Stimulated activated naive CD4-positive, alpha-beta T cell treated with Interleukin-2 at 50 U/mL for 16 hours (primary cell): ENCODE results near the gene GRIN1.

Source experiments
- DNase-seq: peaks from one replicate; lab custom pipeline; 2025; lab: John Stamatoyannopoulos, UW

Gene GRIN1

DNA sequence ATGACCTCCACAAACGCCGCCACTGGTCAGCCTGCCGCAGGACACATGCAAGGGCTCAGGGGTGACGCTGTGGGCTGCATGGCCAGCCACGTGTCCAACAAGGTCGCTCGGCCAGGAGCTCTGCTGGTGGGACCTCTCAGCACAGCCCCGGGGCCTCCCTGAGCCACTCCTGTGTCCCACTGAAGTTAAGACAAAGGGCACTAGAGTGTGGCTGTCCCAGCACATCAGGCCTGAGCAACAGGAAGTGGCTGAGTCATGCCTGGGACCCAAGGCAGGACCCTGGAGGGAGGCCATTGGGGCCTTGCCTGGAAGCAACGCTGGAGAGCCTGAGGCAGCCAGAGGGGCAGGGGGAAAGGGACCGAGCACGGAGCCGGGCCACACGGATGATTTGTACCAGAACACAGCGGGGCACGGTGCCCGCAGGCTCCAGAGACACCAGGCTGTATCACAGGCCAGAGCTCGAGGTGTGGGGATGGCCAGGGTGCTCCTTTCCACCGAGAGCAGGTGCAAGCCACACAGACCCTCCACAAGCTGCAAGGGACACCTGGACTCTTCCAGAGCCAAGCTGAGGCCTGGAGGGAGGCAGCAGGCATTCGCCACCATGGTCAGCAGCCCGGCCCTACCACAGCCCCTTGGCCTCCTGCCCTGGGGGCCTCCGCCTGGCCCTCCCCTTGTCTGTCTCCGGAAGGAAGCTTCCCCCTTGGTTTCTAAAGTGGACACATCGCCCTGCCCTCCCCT lies 39.4 kb downstream of the GRIN1 start:
- DNase-seq = no peak

DNA sequence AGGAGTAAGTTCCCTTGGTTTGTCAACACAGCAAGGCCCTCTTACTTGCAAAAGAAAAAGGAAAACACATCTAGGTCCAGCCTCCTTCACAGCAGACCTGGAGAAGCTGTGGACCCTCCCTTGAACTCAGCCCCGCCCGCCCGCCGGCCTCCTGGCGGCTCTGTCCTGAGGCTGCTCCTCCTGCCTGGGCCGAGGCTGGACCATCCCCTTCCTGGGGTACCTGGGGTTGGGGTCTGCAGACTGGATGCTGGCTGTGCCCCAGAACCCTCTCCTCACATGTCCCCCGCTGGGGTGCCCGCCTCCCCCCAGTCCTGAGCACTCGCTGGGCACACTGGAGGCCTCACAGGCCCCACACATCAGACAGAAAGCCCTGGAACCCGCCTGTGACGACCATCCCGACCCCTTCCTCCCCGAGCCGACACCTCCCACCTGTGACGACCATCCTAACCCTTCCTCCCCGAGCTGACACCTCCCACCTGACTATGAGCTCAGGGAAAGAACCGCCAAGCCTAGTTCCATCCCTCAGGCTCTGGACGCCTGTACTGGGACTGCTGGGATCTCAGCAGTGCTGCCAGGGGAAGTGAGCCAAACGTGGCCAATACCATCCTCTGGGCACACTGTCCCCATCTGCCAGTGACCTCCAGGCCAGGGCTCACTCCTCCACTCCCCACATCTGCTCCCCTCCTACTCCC lies 40.1 kb downstream of the GRIN1 start:
- no peak for DNase-seq

DNA sequence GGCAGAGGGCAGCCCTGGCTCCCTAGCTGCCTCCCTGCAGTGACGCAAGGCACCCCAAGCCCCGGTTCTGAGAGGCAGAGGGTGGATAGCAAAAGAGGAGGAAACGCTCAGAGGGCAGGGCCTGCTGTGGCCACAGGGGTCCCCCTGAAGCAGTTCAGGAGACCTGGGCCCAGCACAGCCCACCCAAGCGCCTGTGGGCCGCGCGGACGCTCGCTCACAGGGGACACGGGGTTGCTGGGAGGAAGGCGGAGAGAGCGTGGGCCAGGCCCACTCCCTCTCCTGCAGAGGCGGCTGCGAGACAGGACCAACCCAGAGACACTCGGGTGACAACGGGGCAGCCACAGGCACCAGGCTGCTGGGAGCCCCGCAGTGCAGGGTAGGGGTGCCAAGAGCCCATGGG lies 40.8 kb downstream of the GRIN1 start:
- no peak for DNase-seq

DNA sequence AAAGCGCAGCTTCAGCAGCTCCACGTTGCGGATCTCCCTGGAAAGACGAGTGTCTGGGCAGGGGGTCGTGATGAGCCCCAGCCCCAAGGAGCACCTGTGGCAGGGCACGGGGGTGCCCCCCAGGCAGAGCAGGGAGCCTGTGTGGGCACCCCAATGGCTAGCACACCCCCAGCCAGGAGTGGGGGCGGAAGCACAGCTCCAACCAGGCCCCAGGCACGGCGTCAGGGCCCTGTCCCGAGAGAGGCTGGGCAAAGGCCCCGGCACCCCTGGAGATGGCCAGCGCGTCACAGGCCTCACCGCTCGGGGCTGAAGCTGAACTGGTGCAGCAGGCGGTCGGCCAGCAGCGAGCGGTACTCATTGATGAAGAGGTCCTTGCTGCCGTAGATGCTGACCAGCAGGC lies 41.5 kb downstream of the GRIN1 start:
- no peak for DNase-seq

DNA sequence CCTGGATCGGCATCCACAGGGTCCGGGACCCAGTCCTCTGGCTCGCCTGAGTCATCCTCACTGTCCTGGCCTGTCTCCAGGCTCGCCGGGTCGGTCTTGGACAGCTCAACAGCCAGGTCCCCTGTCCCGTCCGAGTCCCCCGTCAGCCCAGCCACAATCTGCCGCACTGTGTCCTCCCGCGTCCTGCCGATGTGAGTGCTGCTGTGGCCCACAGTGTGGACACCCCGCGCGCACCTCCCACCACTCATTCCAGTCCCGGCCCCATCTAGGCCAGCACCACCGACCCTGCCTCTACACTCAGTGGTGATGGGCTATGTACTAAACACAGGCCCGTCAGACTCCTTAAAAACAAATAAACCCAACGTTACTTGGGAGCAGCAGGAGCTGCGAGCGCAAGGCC lies 42.7 kb downstream of the GRIN1 start:
- no peak for DNase-seq

DNA sequence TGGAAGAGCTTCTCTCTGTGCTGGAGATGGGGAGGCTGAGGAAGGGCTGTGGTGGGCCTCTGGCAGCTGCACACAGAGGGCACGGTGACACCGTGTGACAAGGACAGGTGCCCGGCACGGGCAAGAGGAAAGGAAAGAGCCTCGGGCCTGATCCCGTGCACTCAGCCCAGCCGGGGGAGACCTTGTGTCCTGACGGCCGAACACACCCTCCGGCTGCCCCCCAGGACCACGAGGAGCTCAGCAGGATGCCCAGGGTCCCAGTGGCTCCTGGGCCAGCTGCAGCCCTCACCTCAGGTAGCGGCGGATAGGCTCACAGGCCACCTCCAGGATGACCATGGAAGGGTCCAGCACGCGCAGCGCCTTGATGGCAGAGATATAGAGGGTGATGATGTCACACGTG lies 43.9 kb downstream of the GRIN1 start:
- no peak for DNase-seq

DNA sequence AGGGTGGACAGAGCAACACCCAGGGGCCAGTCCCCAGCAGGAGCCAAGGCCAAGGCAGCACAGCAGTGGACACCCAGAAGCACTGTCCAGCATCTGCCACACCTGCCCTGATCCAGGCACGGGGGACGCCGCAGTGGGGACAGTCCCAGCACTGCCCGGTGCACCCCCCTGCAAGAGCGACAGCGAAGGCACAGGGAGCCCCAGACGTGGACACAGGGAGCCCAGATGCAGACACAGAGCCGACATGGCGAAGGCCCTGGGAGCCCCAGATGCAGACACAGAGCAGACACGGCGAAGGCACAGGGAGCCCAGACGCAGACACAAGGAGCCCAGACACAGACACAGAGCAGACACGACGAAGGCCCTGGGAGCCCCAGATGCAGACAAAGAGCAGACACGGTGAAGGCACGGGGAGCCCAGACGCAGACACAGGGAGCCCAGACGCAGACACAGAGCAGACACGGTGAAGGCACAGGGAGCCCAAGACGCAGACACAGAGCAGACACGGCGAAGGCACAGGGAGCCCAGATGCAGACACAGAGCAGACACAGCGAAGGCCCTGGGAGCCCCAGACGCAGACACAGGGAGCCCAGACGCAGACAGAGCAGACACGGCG lies 45.1 kb downstream of the GRIN1 start:
- DNase-seq = no peak

DNA sequence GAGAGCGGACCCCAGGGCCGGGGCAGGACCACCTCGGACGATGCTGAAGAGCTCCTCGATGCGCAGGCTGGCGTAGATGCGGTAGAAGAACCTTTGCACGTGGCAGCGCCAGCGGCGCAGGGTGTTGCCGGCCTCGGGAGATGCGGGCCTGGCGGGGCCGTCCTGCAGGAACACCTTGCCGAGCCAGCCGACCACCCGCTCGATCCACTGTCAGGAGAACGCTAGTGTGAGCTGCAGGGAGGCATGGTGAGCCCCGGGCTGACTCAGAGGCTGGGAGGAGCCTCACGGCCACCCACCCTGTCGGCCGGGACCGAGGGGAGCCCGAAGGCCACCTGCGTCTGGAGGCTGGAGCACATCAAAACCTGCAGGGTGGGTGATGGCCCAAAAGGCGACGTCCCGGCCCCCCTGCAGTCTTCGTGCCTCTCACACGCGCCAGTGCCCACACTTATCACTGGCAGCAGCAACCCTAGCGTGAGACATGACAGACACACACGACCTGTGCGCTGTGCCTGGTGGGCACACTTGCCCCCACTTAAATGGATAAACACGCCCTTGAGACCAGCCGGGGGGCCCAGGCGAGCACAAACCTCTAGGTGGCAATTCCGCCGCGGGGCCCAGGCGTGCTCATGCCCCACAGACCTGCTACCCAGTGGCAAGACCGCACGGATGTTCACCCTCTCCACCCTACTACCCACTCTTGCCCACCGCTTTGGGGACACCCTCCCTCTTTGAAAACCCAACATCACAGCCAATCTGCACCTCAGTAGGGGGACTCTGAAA lies 46.1 kb downstream of the GRIN1 start:
- DNase-seq = no peak

DNA sequence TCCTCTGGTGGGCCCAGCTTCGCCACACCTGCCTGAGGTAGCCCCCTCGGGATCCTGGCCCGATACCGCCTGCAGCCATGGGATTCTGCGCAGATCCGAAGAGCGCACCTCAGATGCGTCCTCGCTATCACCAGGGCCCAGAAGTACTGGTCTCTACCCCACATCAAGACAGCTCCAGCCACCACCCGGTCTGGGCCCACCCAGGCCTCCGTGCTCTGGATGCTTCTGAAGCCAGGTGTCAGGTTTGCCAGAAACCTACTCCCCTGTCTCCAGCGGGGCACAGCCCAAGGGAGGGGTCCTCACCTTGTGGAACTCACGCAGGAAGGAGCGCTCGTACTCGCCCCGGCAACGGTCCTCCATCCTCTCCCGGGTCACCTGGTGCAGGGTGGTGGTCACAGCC lies 47.0 kb downstream of the GRIN1 start:
- no peak for DNase-seq

DNA sequence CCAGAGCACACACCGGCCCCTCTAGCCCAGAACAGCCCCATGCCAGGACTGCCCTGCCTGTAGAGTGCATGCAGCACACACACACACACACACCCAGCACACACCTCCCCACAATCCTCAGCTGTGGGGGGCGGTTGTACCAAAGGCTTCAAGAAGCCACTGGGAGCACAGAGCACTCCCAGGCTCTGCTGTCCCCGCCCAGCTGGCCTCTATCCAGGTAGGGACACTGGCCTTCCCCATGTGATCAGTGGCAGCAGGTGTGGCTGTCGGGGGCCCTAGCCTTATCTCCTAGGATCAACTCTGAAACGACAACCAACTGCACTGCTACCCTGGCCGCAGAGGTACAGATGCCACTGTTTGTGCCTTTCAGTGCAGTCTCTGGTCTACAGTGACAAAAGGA lies 47.4 kb downstream of the GRIN1 start:
- DNase-seq = no peak

DNA sequence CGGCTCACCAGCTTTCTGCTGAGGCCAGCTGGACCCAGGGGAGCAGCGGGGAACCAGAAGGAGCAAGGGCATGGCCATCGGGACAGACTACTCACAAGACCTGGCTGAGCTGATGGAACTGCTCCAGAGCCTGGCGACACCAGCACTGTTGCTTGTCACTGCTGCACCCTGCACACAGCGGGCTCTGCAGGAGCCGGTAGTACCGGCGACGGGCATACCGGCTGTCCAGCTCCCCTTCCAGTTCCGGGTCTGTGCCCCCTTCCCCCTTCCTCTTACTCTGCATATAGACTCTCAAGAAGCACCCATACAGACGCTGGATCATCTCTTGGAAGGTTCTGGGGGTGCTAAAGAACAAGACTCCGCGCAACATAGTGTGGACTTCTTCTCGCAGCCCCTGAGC lies 48.4 kb downstream of the GRIN1 start:
- no peak for DNase-seq

DNA sequence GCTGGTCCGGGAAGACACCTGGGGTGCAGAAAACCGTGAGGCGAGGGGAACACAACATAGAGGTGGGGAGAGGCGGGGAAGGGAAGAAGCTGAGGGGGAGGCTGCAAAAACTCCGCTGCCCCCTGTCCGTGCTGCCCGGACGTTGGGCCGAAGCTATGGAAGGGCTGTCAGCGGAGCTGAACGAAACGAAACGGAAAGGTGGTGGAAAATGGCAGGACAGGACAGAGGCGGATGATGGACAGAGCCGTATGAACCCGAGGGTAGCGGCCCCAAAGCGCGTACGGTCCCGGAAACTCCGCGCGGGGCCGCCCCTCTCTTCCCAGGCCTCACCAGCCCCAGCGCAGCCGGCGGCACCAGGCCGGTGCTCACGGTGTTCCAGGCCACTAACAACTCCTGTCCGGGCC lies 49.1 kb downstream of the GRIN1 start:
- no peak for DNase-seq

DNA sequence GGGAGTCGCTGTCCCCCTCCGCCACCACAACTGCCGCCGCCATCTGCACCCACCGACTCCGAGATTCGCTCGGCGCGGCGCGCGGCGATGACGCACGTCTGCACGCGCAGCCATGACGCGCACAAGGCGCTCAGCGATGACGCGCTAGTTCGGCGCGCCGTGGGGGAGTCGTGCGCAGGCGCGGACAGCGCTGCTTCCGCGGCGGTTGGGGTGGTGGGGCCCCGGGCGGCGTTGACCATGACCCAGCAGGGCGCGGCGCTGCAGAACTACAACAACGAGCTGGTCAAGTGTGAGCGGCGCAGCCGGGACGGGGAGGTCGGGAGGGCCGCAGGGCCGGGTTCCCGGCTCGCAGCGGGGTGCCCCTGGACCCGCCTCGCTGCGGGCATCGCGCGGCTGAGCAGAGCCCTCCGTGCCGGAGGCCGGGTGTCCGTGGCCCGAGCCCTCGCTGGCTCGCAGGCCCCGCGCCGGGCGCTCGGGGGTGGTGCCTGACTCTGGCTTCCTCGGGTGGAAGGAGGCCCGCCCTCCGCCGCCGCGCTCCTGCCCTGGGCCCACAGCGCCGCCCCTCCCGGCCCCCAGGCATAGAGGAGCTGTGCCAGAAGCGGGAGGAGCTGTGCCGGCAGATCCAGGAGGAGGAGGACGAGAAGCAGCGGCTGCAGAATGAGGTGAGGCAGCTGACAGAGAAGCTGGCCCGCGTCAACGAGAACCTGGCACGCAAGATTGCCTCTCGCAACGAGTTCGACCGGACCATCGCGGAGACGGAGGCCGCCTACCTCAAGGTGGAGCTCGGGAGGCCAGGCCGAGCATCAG lies 49.7 kb downstream of the GRIN1 start, which contains the start of the genes ANAPC2 and SSNA1:
TSS of gene ANAPC2 (minus strand) at position 71 of the 807 bp plus-strand sequence. CDS start at position 43, 28 bp downstream.
TSS of gene SSNA1 (plus strand) at position 187 of the 807 bp plus-strand sequence. CDS start at position 238, 51 bp downstream.
- DNase-seq = peak; percentile 87

DNA sequence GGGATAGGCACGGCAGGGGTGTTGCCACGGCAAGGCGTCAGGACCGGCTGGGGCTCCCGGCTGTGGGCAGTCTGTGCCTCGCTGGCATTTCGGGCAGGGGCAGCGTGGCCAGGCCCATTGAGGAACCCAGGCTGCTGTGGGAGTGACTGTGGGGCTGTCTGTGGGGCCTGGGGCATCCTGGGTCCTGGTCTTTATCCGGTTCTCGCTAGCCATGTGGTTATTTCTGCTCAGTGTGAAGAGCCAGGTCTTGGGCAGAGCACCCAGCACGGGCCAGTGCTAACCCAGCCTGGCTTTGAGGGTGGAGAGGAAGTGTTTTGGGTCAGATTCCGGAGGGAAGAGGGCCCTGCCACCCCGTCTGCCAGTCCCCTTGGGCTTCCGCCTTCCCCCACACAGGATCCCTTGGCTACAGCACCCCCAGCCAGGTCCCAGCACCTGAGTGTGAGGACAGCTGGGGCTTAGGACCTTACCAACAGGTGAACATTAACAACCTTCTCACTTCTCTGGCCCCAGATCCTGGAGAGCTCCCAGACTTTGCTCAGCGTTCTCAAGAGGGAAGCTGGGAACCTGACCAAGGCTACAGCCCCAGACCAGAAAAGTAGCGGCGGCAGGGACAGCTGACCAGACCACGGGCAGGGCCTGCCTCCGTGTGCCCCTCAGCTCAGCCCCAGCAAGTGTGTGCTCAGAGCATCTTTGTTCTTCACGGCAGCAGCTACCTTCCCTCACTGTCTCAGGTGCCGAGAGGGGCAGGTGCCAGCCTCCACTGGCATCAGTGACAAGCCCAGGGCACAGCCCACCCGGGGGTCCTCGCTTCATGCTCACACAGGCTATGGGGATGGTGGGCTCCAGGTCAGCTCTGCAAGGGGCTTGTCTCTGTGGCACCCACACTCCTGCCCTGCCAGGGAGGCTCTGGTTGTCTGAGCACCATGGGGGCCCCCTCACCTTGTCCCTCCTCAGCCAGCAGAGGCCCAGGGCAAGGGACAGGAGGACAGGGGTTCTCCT lies 50.6 kb downstream of the GRIN1 start:
- DNase-seq = no peak

DNA sequence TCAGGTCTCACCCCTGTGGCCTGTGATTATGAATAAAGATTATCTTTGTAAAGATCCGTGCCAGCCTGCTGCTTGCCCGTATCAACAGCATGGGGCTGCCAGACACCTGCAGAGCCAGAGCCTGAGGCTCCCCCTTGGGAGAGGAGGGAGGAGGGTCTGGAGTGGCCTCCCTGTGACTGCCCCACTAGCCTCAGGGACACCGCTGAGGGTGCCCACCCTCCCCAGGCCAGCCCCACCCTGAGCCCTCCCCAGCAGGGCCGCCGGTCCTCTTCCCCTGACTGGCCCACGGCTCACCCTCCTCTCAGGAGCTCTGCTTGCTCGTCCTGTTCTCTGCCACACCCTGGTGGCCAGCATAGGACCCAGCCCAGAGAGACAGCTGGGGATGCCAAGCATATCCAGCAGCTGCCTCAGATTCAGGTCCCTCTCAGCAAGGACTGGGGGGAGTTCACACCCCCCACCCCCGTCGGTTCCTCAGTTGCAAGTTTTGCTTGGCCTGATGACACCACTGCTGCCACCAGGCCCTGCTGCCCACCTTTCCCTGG lies 51.4 kb downstream of the GRIN1 start:
- no peak for DNase-seq

DNA sequence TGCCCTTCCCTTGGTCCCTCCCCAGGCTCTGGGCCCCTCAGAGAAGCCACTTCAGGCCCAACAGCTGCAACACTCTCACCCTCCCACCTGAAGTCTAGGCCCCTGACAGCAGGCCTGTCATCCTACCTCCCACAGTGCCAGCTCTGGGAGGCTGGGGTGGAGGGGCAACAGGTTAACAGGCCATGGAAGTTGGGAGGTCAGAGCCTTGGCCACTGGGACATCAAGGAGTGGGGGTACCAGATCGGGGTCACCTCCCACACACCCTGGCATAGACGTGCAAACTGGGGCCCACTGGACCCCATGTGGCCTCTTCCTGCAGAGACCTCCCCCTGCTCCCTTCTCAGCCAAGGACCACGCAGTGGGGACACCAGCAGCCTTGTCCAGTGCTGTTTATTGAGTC lies 52.3 kb downstream of the GRIN1 start:
- DNase-seq = no peak

DNA sequence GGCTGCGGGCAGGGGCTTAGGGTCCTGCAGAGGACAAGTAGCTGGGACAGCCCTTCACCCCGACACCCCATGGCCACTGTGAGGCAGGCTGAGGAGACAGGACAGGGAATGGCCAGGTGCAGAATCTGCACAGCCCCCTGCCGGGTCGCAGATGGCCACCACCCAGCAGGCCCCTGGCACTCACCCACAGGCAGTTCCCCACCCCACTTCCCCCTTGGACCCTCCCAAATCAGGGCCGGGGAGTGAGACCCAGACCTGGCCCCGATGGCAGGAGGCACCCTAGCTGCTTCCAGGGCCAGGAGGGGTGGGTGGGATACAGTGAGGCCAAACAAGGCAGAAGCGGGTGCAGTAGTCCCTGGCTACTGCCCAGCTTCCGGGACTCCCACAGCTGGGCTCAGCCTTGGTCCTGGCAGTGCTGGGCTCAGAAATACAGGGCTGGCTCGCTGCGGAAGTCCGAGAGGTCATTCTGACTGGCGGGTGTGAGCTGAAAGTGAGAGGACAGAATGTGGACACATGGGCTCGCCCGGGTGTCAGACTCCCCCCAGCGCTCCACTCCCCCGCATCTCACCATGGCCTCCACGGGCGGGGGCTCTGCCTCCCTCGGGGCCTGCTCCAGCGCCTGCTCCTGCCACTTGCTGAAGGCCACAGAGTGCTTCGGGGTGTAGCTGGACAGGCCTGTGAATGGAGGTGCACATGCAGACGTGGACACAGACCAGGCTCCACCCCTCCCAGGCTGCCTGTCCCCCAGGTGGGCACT lies 52.9 kb downstream of the GRIN1 start:
- DNase-seq = no peak

DNA sequence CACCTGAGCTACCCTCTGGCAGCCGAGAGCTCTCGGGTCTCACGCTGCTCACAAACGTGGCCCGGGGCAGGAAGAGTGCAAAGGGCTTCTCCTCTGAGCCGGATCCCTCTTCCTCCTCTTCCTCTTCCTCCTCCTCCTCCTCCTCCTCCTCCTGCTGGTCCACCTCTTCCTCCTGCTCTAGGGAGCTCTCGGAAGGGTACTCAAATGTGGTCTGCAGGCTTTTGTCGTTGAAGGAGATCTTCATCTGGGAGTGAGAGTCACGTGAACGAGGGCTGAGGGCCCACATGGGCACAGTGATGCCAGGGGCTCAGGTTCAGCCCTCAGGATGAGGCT lies 53.5 kb downstream of the GRIN1 start:
- DNase-seq = no peak

DNA sequence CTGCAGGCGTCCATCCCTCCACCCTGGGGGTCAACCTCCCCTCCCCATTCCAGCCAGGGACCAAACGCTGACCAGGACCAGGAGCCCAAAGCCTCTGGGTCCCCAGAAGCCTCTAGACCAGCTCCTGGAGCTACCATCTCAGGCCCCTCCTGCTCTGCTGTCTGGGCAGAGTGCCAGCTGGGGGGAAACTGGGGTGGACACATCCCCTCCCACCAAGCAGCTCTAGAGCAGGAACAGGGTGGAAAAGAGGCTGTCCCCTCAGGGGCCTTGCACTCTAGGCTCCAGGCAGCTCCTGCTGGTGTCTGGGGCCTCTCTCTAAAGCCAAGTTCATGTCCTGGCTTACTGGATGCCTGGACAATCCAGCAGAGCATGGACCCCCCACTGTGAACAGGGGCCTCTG lies 53.9 kb downstream of the GRIN1 start:
- DNase-seq = no peak
